ENCODE data around the gene SMPD4. TPM values are rescaled to one million over a fixed set of nuclear protein-coding genes. Genes with fewer than 3 reads are reported as not detected.
"Not testable (repeated sequence)": the region's sequence is repeated elsewhere in the genome, so short reads cannot be mapped to it uniquely, and the experiment has no call there.

The SMPD4 gene
- polyA plus RNA-seq, 2 of the 4 experiments (the other 2 are of a cell fraction) = 43.3 to 53.3 TPM

DNA sequence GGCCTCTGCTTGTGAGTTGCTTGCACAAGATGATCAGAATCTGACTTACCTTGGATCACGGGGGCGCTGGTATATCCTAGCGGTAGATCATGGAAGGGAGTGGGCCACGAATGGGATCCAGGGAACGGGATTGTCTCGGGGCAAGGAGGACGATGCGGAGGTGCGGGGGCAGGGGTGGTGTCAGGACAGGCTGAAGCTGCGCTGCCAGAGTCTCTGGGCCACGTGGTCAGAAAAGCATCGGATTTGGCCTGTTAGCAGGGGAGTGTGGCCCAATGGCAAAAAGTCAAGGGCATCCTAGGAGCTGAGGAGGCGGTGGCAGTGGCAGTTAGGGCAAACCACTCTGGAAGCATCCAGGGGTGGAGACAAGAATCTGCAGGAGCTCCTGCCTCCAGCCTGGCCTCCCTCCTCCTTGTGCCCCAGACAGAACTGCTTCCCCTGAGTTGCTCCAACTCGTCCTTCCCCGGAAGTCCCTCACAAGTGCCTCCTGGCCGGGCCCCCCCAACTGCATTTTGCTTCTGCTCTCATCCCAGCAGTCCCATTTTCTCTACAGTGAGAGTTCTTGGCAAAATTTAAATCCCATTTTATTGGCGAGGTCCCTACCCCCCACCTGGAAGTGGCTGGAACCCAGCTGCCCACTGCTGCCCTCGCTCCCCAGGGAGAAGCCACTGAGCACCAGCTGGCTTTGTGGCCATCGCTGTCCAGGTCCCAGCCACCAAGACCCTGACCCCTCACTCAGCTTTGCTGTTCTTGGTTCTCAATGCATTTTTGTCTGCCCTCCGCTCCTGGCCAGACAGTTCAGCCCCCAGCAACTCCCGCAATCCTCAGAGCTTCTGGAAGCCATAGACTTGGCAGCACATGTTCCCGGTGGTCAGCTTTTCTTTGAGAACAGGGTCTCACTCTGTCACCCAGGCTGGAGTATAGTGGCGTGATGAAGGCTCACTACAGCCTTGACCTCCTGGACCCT, 30.9 kb downstream of the SMPD4 start:
- H3K4me3 ChIP-seq = no peak overlapping the region
- 94% methylated on average over 23 of the region's 23 CpGs for WGBS (ENCODE audit: missing lambda C conversion rate)
- DNase-seq (ENCODE audit: low read depth in 1 of 2, low spot score in 1 of 2) (no peak), ATAC-seq (no peak), FAIRE-seq (no peak)
- peaks cover 1% of the 10 kb centered on the region; the same call in 1 of the 3 replicates for H3K4me1 ChIP-seq
- no peak overlapping the region for H3K27ac ChIP-seq
- POLR2A ChIA-PET = no interaction called here
- no peak for TF ChIP-seq RCOR1 (IDR thresholded peaks at IDR 0.05; ENCODE audit: low read depth, low read length)
- TF ChIP-seq TFCP2L1 (CRISPR knock-in tag; IDR thresholded peaks at IDR 0.05) = no peak
- no peak for TF ChIP-seq RFX5 (IDR thresholded peaks at IDR 0.05)
- no peak for TF ChIP-seq NR3C1 (IDR thresholded peaks at IDR 0.05)
- no peak for TF ChIP-seq HEYL (CRISPR knock-in tag; IDR thresholded peaks at IDR 0.05)
- no peak for TF ChIP-seq CTCF (IDR thresholded peaks at IDR 0.05)
- TF ChIP-seq, protein P1, sequence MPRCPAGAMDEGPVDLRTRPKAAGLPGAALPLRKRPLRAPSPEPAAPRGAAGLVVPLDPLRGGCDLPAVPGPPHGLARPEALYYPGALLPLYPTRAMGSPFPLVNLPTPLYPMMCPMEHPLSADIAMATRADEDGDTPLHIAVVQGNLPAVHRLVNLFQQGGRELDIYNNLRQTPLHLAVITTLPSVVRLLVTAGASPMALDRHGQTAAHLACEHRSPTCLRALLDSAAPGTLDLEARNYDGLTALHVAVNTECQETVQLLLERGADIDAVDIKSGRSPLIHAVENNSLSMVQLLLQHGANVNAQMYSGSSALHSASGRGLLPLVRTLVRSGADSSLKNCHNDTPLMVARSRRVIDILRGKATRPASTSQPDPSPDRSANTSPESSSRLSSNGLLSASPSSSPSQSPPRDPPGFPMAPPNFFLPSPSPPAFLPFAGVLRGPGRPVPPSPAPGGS (IDR thresholded peaks at IDR 0.05) = no peak
- TF ChIP-seq JUNB (IDR thresholded peaks at IDR 0.05) = no peak
- TF ChIP-seq KDM1A (IDR thresholded peaks at IDR 0.05; ENCODE audit: low read depth) = no peak
- no peak for TF ChIP-seq JUN (IDR thresholded peaks at IDR 0.05)
- TF ChIP-seq RNF2 (IDR thresholded peaks at IDR 0.05; ENCODE audit: borderline replicate concordance, low read depth) = no peak
- TF ChIP-seq CHD4 (IDR thresholded peaks at IDR 0.05; ENCODE audit: borderline replicate concordance) = no peak
- no peak for TF ChIP-seq ZSCAN20 (CRISPR knock-in tag; IDR thresholded peaks at IDR 0.05)
- TF ChIP-seq HOXA7 (CRISPR knock-in tag; IDR thresholded peaks at IDR 0.05) = no peak
- TF ChIP-seq POLR2A (IDR thresholded peaks at IDR 0.05; ENCODE audit: low read length) = no peak
- TF ChIP-seq MYC (IDR thresholded peaks at IDR 0.05; ENCODE audit: borderline replicate concordance, low read length) = no peak
- no peak for TF ChIP-seq RAD21 (conservative IDR thresholded peaks at IDR 0.05 in 1 of 2, IDR thresholded peaks at IDR 0.05 in 1 of 2)
- TF ChIP-seq ZC3H11A (IDR thresholded peaks at IDR 0.05) = no peak
- TF ChIP-seq SMC3 (IDR thresholded peaks at IDR 0.05) = no peak
- no peak for TF ChIP-seq POLR2AphosphoS2 (conservative IDR thresholded peaks at IDR 0.05; ENCODE audit: low read length)
- CTCF ChIA-PET = interaction anchor here (0.7 to 1.3 kb wide), 2 partner anchors 28 to 182 kb away, joined by 3 to 4 read pairs; no protein-coding TSS in a partner anchor
- H3K9me3 ChIP-seq = no peaks in the 10 kb centered on the region
- no peak overlapping the region for H3K4me2 ChIP-seq

DNA sequence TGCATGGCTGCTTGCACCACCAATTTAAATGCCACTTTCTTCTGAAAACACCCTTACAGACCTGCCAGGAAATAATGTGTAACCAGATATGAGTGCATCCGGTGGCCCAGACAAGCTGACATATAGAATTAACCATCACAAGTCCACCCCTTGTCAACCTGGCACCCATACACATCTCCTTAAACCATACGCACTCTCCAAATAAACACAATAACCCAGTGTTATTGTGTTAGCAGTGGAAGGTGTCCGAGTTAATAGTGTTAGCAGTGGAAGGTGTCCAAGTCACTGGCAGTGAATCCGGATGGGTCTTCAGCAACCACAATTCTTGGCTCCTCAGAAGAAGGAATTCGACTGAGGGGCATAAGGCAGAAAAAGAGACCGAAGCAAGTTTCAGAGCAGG, 32.9 kb downstream of the SMPD4 start:
- H3K27ac ChIP-seq; H3K4me2 ChIP-seq; H3K4me3 ChIP-seq; H3K4me1 ChIP-seq; CTCF ChIA-PET; H3K9me3 ChIP-seq; POLR2A ChIA-PET; DNase-seq (ENCODE audit: low read depth in 1 of 2, low spot score in 1 of 2); ATAC-seq; FAIRE-seq: not testable (repeated sequence)
- WGBS (ENCODE audit: missing lambda C conversion rate) = 44% methylated on average over 5 of the region's 6 CpGs

DNA sequence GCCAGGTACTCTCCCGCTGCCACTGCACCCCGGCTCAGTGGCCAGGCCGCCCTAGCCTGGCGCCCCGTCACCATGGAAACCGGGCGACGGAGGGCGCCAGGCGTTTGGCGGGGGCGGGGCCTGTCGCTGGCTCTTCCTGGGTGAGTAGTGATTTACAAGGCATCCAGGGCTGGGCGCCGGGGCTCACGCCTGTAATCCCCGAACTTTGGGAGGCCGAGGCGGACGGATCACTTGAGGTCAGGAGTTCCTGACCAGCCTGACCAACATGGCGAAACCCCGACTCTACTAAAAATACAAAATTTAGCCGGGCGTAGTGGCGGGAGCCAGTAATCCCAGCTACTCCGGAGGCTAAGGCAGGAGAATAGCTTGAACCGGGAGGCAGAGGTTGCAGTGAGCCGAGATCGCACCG, 36.4 kb downstream of the SMPD4 start, which contains the start of gene CCDC74B:
Gene CCDC74B, minus strand, starts transcription at position 107 of the 409 bp plus-strand sequence. CDS start 116 bp downstream, outside the sequence.
- H3K9me3 ChIP-seq, FAIRE-seq, H3K4me1 ChIP-seq: not testable (repeated sequence)
- peak within 1 kb of the TSS; percentile 64 for H3K4me2 ChIP-seq
- ChIA-PET CTCF (interaction anchor here (0.8 to 1.0 kb wide), 2 partner anchors 183 to 203 kb away, joined by 3 to 4 read pairs; no protein-coding TSS in a partner anchor), POLR2A (interaction anchor here (0.6 kb wide), 1 partner anchor 974 kb away, joined by 6 read pairs; no protein-coding TSS in a partner anchor)
- peak within 1 kb of the TSS; percentile 40 for H3K4me3 ChIP-seq
- DNase-seq (ENCODE audit: low read depth in 1 of 2, low spot score in 1 of 2) (peak in 1 of 2 experiments; percentile 52), ATAC-seq (peak; percentile 90 to 96)
- 8% methylated on average over 9 of the region's 30 CpGs for WGBS (ENCODE audit: missing lambda C conversion rate)
- peak within 1 kb of the TSS; percentile 50 to 84 for H3K27ac ChIP-seq
- TF ChIP-seq POLR2A (IDR thresholded peaks at IDR 0.05; ENCODE audit: low read length) (peak; percentile 25; the same call in 1 of the 2 replicates), PHF8 (IDR thresholded peaks at IDR 0.05; ENCODE audit: borderline replicate concordance, low read depth) (peak; percentile 30; the same call in 1 of the 2 replicates)

DNA sequence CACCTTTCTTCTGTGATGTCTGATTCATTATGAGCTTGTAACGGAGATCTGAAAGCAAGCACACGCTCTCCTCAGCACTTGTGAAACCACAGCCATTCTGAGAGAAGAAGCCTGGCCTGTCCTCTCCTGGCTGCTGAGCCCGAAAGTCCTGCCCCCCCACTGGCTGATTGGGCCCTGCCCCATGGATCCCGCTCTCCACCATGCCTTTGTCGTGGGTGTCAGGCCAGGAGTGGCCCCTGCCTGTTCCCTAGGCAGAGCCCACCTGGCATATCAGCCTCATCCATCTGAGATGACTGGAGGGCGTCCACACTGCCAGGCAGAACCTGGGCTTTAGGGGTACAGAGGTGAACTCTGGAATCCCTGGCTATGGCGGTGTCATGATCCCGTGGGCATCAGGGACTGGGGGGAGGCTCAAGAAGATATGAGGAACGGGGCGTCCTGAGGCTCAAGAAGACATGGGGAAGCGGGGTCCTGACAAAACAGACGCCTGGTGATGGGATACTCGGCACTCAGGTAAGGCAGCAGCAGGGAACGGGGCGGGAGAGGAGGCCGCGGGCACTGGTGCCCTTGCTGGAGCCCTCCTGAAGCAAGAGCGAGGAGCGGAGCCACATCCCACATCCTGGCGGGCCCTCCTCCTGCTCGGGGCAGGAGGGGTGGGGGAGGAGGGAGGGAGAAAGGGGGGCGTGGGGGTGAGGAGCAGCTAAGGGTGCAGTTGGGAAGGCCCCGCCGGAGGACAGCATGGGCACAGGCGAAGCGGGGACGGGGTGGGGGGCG, 37.9 kb downstream of the SMPD4 start:
- H3K4me3 ChIP-seq; H3K4me2 ChIP-seq; H3K9me3 ChIP-seq; FAIRE-seq; ATAC-seq; DNase-seq (ENCODE audit: low read depth in 1 of 2, low spot score in 1 of 2); H3K27ac ChIP-seq; H3K4me1 ChIP-seq; POLR2A ChIA-PET; CTCF ChIA-PET: not testable (repeated sequence)
- 81% methylated on average over 20 of the region's 28 CpGs for WGBS (ENCODE audit: missing lambda C conversion rate)
